Fibroblast of mammary gland (primary cell): ENCODE measurements around the gene N4BP3.

Source experiments
- DNase-seq: peaks from one replicate; pipeline ENCODE4 v3.0.0-alpha.2; 2010; ENCODE audit warnings: low read depth
- H3K4me3 ChIP-seq: 2 replicates; pipeline ENCODE4 v1.5.1; 2011; ENCODE audit warnings: low read depth, mild to moderate bottlenecking, low read length, moderate library complexity; ENCODE audit not compliant: control insufficient read depth
- CTCF ChIP-seq: conservative IDR thresholded peaks from 2 replicates; pipeline ENCODE4 v1.5.1; 2011; ENCODE audit warnings: low read depth, low read length, inconsistent platforms; ENCODE audit not compliant: control insufficient read depth, insufficient read depth

The N4BP3 gene

GRCh38 chr5:178107756-178108310 lies 5.5 kb upstream of the N4BP3 start:
- no peak overlapping the region for H3K4me3 ChIP-seq
- DNase-seq: no peak
- TF ChIP-seq CTCF: no peak

GRCh38 chr5:178108446-178108845 lies 4.9 kb upstream of the N4BP3 start:
- H3K4me3 ChIP-seq: no peak overlapping the region
- DNase-seq: no peak
- TF ChIP-seq CTCF: no peak

- DNase-seq: no peak
- no peak for TF ChIP-seq CTCF
- no peak overlapping the region for H3K4me3 ChIP-seq
Measured at GRCh38 chr5:178108966-178109365, 4.4 kb upstream of the N4BP3 start.

GRCh38 chr5:178110511-178110910 lies 2.8 kb upstream of the N4BP3 start:
- DNase-seq: no peak
- H3K4me3 ChIP-seq: no peak overlapping the region
- no peak for TF ChIP-seq CTCF

GRCh38 chr5:178111925-178112324 lies 1.4 kb upstream of the N4BP3 start:
- H3K4me3 ChIP-seq: no peak overlapping the region
- no peak for TF ChIP-seq CTCF
- DNase-seq: peak; percentile 68

GRCh38 chr5:178112545-178112944 lies 787 bp upstream of the N4BP3 start:
- no peak for DNase-seq
- H3K4me3 ChIP-seq: no peak overlapping the region
- TF ChIP-seq CTCF: no peak

GRCh38 chr5:178113841-178114324 lies 551 bp downstream of the N4BP3 start:
- TF ChIP-seq CTCF: no peak
- no peak overlapping the region for H3K4me3 ChIP-seq
- DNase-seq: no peak
